Caki2 (cell line): ENCODE results near the gene VENTX. TPM values are rescaled to one million over a fixed set of nuclear protein-coding genes. Genes with fewer than 3 reads are reported as not detected.

Experiments
- DNase-seq: peaks from one replicate; pipeline ENCODE4 v3.0.0-alpha.2; 2015; ENCODE audit warnings: low read depth
- in situ Hi-C: cut with HindIII; loops from 2 replicates; pipeline ENCODE4 v1.10.0; 2016; ENCODE audit warnings: low sequenced_read_pairs, low pct_unique_long_range_greater_than_20kb, mixed read lengths
- total RNA-seq: library from RNA; depleted of rRNA; stranded (reverse); fragments of >200 nt; shearing (Covaris generic); gene quantifications from 2 replicates; pipeline ENCODE4 v1.2.3, GENCODE V29; 2014; ENCODE audit warnings: low replicate concordance; rRNA removed

The VENTX gene, protein sequence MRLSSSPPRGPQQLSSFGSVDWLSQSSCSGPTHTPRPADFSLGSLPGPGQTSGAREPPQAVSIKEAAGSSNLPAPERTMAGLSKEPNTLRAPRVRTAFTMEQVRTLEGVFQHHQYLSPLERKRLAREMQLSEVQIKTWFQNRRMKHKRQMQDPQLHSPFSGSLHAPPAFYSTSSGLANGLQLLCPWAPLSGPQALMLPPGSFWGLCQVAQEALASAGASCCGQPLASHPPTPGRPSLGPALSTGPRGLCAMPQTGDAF
- total RNA-seq: not detected in 2 replicates

DNA sequence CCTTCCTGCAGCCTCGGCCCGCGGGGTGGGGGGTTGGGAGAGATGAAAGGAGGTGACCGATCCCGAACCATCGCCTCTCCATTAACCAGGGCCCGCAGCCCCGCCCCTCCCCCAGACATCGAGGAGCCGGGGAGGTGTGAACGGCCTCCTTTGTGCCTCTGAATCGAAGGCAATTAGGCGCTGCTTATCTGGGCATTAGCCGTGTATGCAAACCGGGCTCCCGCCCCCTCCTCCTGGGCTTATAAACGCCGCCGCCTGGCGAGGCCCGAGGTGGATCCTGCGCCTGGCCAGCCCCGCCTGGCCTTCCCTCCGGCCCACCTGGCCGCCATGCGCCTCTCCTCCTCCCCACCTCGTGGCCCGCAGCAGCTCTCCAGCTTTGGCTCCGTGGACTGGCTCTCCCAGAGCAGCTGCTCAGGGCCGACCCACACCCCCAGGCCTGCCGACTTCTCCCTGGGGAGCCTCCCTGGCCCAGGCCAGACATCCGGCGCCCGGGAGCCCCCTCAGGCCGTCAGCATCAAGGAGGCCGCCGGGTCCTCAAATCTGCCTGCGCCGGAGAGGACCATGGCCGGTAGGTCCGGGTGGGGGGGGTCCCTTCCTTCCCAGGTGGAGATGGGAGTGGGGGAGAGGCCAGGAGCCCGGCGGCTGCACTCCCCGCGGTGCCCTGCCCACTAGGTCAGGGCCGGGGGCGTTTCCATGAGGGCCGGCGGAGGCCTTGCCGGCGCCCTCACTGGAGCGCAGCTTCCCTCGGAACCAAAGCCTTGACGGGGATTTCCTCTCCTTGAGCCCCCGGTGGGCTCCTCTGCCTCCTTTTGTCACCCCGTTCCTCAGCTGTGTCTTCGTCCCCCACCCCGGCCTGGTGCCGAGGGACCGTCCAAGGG lies at the start of gene VENTX:
Gene VENTX (plus strand): TSS at position 268 of the 878 bp plus-strand sequence. CDS start 60 bp downstream, at position 328.
- in situ Hi-C loops: no loop called here
- DNase-seq: no peak

DNA sequence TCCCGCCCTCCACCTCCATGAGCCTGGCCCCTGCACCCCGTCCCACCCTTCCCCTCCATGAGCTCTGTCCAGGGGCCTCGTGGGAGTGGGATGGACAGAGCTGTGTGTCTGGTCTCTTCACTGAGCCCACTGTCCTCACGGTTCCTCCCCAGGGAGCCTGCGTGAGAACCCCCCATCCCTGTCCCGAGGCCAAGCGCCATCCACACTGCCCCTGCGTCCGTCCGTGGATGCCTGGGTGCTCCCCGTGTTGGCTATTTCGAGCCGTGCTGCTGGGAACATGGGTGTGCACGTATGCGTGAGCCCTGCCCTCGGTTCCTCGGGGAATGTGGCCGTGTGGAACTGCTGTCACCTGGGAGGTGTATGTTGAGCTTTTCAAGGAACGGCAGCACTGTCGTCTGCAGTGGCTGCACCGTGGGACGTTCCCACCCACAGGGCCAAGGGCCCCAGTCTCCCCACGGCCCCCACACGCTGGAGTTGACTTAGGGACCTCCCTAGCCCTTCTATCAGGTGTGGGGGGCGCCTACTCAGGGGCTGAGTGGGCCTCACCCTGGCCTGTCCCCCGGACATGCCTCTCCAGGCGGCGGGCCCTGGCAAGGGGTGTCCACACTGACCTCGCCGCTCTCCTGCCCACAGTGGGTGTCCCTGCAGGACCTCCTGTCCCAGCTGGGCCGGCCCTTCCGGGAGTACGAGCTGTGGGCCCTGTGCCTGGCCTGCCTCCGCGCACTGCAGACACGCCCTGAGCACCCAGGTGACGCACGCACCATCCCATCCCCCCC lies 49.6 kb upstream of the VENTX start:
- no peak for DNase-seq
- in situ Hi-C loops: no loop called here

DNA sequence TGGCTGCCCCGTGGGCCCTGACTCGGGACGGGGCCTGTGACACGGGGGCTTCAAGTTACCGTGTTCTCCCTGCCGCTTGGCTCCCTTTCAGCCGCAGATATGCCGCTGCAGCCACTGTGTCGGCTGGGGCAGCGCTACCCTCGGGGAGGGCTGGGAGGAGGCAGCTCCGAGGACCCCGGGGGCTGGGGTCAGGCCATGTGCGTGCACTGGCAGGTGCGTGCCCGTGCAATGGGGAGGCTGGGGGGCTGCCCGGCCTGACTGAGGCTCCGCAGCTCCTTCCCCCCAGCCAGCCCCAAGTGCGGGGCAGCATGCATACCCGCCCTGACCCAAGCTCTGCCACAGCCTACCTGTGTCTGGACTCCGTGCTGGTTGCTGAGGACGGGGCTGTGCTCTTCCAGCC lies 48.4 kb upstream of the VENTX start:
- in situ Hi-C loops: no loop called here
- no peak for DNase-seq

- no peak for DNase-seq
- in situ Hi-C loops: no loop called here
Measured at GRCh38 chr10:133189726-133190125, 47.9 kb upstream of the VENTX start.

DNA sequence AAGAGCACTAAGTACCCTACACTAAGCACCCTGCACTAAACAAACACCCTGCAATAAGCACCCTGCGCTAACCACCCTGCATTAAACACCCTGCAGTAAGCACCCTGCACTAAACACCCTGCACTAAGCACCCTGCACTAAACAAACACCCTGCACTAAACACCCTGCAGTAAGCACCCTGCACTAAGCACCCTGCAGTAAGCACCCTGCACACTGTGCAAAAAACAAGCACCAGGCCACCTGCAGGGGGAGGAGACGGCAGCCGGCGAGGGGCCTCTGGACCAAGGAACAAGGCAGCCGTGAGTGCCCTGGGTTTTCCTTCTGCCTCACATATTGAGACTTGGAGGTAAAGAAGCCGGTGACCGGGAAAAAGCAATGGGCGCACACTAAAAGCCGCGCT lies 47.4 kb upstream of the VENTX start:
- DNase-seq: no peak
- in situ Hi-C loops: no loop called here

- in situ Hi-C loops: no loop called here
- no peak for DNase-seq
Measured at GRCh38 chr10:133191651-133192050, 46.0 kb upstream of the VENTX start.

- no peak for DNase-seq
- in situ Hi-C loops: no loop called here
Measured at GRCh38 chr10:133194151-133194550, 43.5 kb upstream of the VENTX start.

DNA sequence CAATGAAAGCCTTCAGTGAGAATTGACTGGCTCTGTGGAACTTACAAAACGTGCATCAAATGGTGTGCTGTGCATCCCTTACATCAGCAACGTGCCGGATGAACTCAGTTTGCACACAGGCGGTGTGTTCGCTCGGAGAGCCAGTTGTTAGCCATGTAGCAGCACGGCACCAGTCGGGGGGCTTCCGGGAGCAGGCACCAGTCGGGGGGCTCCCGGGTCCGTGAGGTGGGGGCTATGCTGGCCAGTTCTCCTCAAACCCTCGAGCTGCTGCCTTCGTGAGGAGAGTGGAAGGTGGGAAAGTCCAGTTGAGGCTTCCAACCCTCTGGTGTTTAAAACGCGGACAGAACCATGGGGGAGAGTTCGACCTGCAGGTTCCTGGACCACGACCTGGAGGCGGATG lies 42.6 kb upstream of the VENTX start:
- DNase-seq: no peak
- in situ Hi-C loops: no loop called here

DNA sequence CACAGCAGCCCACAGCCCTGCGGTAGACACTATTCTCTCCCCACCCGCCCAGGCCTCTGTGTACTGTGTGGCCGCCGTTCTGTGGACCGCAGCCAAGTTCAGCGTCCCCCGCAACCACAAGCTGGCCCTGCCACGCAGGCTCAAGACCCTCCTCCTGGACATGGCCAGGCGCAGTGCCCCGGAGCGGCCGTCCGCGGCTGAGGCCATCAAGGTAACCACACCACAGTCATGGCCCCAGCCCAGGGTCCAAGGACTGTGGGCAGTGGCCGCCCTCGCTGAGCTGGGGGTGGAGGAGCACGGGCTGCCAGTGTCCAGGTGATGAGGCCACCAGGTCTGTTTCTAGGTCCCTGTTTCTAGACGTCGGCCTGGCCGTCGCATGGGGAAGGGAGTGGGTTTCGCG lies 42.0 kb upstream of the VENTX start:
- DNase-seq: no peak
- in situ Hi-C loops: no loop called here

- no peak for DNase-seq
- in situ Hi-C loops: no loop called here
Measured at GRCh38 chr10:133196221-133196915, 41.3 kb upstream of the VENTX start.

DNA sequence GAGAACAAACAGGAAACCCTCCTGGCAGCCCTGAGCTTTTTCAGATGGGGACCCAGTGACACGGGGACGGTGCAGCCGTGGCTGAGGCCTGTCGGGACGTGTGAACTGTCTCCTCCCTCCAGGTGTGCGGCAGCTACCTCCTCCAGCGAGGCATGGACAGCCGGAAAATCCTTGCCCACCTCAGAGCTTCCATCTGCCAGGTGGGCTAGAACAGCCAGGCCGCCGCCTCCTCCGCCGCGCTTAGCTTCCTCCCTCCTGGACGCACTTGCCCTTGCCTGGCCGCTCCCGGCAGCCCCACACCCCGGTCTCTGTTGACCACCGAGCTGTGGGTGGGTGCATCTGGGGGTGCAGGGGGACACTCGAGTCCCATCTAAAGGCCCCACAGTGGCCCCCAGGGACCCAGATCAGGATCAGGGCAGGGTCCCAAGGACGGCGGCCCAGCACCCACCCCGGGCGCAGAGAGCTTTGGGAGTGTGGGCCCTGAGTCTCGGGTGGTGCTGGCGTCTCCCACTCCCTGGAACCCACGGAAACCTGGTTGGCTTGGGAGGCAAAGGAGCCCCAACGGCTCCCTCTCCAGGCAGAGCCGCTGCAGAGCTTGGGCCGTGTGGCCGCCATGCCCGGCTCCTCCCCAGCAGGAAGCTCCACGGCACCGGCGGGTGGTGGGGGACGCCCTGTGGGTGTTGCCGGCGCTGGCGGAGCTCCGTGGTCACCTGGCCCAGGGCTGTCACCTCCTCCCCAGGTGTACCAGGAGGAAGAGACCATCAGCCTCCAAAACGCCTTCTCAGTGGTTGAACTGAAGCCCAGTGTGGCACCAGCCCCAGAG lies 40.5 kb upstream of the VENTX start:
- DNase-seq: no peak
- in situ Hi-C loops: no loop called here

DNA sequence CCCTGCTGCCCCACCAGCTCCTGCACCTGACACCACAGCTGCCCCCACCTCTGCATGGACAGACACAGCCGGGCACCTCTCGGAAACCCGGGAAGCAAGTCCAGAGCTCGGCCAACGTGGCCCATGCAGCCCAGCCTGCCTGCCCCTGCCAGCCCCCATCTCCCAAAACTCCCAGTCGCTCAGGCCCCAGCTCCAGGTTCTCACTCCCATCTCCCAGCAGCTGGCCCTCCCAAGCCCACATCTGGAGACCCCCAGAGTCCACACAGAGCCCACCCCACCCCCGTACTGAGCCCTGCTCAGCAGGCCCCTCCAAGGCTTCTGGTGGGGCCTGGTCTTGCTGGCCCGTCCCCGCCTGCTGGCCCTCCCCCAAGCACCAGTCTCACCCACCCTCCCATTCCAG lies 39.9 kb upstream of the VENTX start:
- no peak for DNase-seq
- in situ Hi-C loops: no loop called here

DNA sequence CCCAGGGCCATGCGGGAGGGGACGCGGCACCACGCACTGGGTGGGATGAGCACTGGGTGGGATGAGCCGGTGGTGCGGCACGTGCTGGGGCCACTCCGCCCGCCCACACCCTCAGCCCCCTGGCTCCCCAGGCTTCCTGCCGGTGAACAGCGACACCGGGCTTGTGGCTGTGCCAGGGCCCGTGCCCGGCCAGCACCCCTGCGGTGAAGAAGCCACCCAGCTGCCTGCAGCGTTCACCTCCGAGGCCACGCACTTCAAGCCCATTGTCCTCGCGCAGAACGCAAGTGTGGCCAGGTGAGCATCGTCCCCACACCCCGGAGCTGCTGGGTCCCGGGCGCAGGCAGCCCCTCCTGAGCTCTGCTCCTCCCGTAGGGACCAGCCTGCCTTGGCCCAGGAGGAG lies 39.4 kb upstream of the VENTX start:
- in situ Hi-C loops: no loop called here

GRCh38 chr10:133198621-133199487 lies 38.8 kb upstream of the VENTX start:
- in situ Hi-C loops: no loop called here

More for the DNA sequence above, 39.4 kb upstream of the VENTX start:
- DNase-seq: no peak

DNA sequence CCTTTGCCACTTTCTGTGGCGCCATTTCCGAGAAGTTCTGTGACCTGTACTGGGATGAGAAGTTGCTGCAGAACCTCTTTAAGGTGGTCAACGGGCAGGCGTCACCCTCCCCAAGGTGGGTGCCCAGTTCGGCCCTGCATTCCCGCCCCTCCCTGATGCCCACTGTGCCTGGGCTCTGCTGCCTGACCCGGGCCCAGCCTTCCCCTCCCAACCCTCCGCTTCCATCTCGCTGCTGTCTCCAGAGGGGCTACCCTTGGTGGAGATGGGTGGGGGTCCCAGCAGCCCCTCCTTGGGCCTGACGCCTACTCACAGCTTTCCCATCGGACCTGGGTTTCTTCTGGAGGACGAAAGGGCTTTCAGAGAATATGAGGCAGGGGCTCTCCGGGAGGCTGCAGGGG lies 38.2 kb upstream of the VENTX start:
- DNase-seq: no peak

More at GRCh38 chr10:133198621-133199487, 38.8 kb upstream of the VENTX start:
- DNase-seq: no peak

DNA sequence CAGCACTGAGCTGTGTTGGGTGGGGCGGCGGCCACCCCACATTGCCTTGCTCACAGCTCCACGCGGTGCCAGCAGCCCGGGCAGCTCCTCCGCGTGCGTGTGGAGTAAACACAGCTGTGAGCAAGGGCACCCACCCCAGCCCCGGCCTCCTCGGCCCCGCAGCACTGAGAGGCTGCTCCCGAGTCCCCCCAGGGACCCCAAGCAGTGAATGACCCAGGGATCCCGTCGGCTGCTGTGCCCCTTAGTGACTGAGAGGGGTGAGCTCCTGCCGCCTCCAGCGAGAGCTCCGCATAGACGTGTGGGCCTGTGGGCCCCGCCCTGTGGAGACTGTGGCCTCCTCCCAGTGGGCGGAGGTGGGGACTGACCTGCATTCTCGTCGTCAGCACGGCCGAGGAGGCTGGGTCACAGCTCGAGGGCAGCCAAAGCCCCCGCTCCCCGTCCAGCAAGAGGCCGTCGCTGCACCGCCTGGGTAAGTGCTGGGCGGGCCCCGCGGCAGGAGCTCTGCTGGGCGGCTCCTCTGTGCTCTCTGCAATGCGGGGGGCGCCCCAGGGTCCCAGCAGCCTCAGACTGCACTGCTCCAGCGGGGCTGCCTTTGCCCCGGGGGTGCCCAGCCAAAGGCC lies 37.6 kb upstream of the VENTX start:
- no peak for DNase-seq
- in situ Hi-C loops: no loop called here

More for the DNA sequence above, 38.2 kb upstream of the VENTX start:
- in situ Hi-C loops: no loop called here
